H1 (cell line): ENCODE data around the gene LTC4S.

Source experiments
- CHD1 ChIP-seq: IDR thresholded peaks from 2 replicates; pipeline ENCODE4 v1.6.1; 2012; ENCODE audit warnings: low read depth, low read length, improper control_type of control experiment
- RAD21 ChIP-seq, 2 experiments: IDR thresholded peaks in 1 of 2; conservative IDR thresholded peaks in 1 of 2; 2 replicates each; pipeline ENCODE4 v1.6.1; 2011; ENCODE audit warnings: low read depth in 2 of 2, low read length in 2 of 2, improper control_type of control experiment in 1 of 2, inconsistent platforms in 1 of 2, mild to moderate bottlenecking in 1 of 2, moderate library complexity in 1 of 2
- SP1 ChIP-seq: IDR thresholded peaks from 2 replicates; pipeline ENCODE4 v1.6.1; 2011; ENCODE audit warnings: low read depth, low read length
- SUZ12 ChIP-seq: fragments of 200-600 bp; sonication (generic); IDR thresholded peaks from 2 replicates; pipeline ENCODE4 v1.6.1; 2012; ENCODE audit warnings: mild to moderate bottlenecking, inconsistent platforms, low read length, moderate library complexity, mixed read lengths
- TF ChIP-seq, protein P1 (sequence below): IDR thresholded peaks from 2 replicates; pipeline ENCODE4 v1.6.1; 2012; ENCODE audit warnings: low read length, inconsistent platforms

DNA sequence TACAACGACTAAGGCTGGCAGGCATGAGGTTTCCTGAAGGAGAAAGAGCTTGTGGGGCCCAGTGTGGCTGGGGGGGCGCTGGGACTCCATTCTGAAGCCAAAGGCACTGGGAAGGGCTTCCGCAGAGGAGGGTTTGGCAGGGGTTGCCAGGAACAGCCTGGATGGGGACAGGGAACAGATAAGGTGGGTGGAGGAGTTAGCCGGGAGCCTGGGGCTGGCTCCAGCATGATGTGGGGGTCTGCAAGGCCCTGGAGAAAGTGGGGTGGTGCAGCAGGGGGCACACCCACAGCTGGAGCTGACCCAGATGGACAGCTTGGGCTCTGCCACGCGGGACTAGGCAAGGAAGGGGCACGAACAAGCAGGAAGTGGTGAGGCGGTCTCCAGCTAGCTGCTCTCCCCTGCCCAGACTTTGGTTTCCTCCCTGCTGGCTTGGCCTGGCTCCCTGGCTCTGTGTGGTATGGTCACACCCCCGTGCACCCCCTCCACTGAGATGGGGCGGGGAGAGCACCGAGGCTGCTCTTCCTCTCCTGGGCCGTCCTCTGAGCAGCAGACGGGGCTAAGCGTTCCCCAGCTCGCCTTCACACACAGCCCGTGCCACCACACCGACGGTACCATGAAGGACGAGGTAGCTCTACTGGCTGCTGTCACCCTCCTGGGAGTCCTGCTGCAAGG lies at the start of gene LTC4S:
- TF ChIP-seq, protein P1, sequence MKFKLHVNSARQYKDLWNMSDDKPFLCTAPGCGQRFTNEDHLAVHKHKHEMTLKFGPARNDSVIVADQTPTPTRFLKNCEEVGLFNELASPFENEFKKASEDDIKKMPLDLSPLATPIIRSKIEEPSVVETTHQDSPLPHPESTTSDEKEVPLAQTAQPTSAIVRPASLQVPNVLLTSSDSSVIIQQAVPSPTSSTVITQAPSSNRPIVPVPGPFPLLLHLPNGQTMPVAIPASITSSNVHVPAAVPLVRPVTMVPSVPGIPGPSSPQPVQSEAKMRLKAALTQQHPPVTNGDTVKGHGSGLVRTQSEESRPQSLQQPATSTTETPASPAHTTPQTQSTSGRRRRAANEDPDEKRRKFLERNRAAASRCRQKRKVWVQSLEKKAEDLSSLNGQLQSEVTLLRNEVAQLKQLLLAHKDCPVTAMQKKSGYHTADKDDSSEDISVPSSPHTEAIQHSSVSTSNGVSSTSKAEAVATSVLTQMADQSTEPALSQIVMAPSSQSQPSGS: no peak
- no peak for TF ChIP-seq SP1
- no peak for TF ChIP-seq CHD1
- no peak for TF ChIP-seq SUZ12
- TF ChIP-seq RAD21 (IDR thresholded peaks at IDR 0.05 in 1 of 2, conservative IDR thresholded peaks at IDR 0.05 in 1 of 2; ENCODE audit: low read depth in 2 of 2, low read length in 2 of 2): no peak
